Hepatic stellate cell (primary cell): ENCODE data around the gene SEL1L2.

ENCODE experiments used
- DNase-seq: peaks from one replicate; pipeline ENCODE4 v3.0.0; 2011; ENCODE audit warnings: low spot score

SEL1L2 gene

DNA sequence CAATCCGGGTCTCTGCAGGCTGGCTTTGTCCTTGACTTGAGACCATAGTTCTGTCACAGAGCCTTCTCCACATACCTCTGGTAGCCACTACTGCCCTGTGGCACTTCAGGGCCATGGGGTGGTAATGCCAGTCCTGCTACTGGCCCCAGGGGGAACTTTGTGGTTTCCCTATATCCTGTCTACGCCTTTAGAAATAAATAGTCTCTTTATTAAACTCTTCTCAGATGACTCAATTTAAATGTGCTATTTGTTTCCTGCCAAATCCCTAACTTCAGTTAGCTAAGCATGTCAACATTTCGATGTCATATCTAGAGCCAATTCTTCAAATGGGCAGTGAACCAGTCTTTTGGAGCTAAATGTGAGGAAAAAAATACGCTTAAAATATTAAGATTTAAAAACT is 60.1 kb downstream of the SEL1L2 start:
- DNase-seq: no peak

DNA sequence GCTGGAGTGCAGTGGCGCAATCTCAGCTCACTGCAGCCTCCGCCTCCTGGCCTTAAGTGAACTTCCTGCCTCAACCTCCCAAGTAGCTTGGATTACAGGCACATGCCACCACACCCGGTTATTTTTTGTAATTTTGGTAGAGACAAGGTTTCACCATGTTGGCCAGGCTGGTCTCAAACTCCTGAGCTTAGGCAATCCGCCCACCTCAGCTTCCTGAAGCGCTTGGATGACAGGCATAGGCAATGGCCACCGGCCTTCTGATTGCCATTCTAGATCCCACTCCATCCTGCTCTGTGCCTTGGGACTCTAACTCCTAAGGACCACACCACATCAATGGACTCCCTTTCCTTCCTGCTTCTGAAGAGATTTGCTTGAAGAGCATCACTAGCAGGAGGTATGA is 60.6 kb downstream of the SEL1L2 start:
- no peak for DNase-seq

DNA sequence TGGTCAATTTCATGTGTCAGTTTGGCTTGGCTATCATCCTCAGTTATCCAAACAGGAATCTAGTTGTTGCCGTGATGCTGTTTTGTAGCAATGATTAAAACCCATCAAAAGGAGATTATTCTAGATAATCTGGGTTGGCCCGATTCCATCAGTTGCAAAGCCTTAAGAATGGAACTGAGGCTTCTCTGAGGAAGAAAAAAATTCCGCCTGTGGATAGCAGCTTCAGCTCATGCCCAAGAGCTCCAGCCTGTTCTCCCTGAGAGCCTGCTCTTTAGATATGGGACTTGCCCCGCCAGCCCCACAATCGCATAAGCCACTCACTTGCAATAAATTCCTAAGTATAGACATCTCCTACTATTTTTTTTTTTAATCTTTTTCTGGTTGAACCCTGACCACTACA is 61.5 kb downstream of the SEL1L2 start:
- no peak for DNase-seq

DNA sequence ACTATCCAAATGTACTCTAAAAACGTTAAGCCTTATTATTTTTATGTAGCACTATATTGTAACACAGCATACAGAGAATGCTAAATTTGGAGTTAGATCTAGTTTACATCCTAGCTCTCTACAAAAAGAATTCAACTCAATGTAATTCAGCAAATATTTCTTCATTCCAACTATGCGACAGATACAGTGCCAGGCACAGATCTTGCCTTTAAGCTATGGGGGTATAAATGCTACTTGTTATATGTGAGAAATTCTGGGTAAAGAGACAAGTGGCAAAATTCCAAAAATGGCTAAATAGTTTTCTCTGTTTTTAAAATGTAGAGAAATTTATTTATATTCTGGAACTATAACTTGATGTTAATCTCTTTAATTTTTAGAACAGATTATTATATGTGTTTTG is 63.2 kb downstream of the SEL1L2 start:
- no peak for DNase-seq

DNA sequence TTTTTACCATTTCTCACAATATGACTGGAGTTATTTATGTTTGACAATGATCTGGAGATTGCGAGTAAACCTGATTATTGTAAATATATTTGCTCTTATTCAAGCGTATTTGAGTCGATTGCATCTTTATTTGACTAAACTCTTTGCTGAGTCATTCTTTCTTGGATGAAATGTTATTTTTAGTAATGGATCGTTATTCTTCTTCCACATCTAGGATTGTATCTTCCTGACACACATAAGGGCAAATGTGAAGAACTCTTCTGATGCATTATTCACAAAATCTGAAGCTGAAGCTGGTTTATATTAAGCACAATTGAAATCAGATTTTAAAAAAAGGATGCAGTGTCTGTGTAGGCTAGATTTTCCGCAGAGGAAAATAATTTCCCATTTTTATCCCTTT is 68.2 kb downstream of the SEL1L2 start:
- DNase-seq: no peak

DNA sequence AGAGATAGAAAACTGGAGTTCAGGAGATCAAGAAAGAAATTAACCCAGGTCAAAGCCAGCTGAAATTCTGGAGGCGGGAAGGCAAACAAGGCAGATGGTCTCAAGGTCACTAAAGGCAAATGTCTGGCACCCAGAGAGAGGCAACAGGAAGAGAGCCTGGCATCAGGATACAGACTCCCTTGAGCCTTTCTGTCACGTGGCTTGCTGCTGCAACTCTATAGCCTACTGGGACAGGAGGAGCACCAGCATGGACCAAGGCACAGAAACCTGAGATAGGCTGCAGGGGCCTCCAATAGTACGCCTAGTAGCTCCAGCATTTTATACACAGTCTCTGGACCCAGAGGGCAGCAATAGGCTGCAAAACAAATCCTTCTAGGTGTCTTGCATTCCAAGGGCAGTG is 75.1 kb downstream of the SEL1L2 start:
- no peak for DNase-seq

DNA sequence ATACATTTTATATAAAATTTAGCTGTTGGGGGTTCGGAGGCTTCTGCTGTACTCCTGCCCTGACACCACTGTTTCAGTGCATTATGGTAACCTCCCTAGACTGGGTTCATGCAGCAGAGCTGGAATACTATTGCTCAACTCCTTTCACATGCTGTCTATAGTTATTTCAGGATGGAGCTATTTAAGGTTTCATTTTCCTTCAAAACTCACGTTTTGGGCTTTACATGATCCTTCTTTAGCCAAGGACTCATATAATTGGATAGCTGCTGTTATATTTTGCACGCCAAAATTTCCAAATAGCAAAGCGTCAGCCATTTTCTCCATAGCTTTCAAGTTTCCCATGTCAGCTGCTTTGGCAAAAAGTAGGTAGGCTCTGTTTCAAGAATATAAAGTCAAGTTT is 76.8 kb downstream of the SEL1L2 start:
- DNase-seq: no peak

DNA sequence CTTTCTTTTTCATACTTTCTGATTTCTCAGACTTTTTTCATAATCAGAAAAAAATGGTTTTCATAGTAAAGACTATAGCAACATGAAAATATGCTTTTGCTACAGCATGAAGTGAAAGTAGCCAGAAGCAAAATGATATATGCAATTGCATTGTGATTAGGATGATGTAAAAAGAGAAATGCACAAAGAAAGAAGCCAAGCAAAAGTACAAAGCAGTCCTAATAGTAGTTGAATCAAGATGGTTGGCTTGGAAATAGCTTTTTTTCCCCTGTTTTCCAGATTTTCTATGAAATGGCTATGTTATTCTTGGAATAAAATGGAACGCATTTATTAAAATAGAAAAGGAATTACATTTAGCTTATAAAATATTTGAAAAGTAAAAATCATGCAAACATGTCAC is 77.3 kb downstream of the SEL1L2 start:
- no peak for DNase-seq

DNA sequence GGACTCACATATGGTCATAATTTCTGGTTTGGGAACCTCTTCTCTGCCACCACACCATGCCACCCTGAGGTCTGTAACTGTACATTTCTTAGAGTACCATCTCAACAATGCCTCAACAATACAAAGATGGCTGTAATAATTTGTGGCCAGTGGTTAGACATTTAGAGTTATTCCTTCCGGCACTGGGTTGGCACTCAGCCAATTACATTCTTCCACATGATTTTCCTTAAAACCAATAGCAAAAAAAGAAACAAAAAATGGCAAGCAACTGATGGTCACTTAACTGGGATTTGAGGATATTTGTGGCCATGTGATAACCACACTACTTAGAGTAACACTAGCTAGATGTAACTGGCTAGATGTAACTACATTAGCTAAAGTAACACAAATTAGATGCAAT is 79.9 kb downstream of the SEL1L2 start:
- DNase-seq: no peak

DNA sequence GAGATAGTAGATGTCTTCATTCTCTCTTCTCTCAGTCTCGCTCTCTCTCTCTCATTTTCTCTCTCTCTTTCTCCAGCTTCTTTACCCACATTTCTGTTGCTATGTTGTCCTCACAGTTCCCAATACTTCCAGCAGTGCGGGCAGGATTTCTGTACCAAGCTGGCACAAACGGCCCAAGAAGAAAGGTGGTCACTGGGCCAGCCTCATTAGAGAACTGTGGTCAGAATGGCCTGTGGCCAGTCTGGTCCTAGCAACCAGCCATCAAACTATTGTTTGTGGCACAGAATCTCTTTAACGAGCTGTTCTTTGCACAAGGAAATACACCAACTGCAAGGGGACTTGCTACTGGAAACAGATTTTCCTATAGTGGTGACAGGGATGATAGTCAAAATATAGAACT is 81.3 kb downstream of the SEL1L2 start:
- DNase-seq: no peak

DNA sequence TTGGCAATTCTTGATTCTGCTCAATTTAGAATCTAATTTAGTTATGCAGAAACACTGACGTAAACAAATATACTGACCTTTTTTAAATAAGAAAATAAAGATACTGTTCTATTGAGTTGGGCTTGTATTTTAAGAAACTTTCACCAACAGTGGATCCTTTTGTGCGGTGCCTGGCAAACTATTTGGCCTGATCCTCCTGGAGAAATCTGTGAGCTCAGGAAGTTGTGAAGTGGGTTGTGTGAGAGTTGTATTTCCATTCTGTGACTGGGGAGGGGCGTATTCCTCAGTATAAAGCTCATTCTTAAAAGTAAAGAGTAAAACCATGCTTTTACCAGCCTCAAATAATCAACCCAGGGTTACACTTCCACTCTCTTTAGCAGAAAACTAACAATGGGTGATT is 85.6 kb downstream of the SEL1L2 start:
- no peak for DNase-seq

DNA sequence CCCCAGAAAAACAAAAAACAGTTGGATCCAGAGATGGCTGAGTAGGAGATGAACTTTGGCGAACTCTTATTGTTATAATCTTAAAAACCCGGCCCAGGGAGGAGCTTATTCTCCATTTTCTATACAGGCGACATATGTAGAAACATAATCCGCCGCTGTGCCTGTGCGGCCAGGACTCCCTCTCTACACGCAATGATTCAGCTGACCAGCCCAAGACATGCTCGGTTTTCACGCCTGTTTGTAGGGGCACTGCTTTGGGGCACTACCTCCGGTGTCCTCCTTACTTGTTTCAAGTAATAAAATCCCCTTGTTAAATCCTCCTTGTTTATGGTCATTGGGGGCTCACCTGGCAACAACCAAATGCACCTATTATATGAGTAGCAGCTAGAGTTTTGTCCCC is 89.9 kb downstream of the SEL1L2 start:
- DNase-seq: no peak

DNA sequence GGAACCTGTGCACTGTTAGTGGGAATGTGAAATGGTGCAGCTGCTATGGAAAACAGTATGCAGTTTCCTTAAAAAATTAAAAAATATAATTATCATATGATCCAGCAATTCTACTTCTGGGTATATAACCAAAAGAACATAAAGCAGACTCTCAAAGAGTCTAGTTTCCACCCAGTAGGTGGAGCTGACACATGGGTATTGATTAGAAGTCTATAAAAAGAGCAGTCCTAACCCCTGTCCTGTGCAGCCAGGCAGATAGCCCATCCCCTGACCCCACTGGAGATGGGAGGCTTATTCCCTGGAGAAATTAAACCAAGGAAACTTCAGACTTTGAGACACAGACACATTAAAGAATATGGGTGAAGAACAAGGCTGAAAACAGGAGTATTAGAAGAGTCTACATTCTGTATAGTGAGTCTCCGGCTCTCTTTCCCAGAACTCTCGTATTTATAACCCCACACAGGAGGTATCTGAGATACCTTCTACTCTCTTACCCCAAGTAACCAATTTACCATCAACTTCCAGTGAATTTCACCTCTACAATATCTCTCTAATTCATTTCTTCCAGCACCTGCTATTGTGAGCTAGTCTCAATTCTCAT is 92.3 kb downstream of the SEL1L2 start:
- DNase-seq: no peak

DNA sequence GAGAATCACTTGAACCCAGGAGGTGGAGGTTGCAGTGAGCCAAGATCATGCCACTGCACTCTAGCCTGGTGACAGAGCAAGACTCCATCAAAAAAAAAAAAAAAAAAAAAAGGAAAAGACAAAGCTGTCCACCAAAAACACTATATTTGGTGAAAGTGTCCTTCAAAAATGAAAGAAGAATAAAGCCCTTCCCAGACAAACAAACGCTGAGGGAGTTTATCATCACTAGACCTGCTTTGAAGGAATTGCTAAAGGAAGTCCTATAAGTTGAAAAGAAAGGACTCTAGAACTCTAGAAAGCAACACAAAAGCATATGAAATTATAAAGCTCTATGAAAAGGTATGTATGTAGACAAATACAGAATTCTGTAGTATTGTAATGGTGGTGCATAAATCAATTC is 98.8 kb downstream of the SEL1L2 start:
- no peak for DNase-seq

DNA sequence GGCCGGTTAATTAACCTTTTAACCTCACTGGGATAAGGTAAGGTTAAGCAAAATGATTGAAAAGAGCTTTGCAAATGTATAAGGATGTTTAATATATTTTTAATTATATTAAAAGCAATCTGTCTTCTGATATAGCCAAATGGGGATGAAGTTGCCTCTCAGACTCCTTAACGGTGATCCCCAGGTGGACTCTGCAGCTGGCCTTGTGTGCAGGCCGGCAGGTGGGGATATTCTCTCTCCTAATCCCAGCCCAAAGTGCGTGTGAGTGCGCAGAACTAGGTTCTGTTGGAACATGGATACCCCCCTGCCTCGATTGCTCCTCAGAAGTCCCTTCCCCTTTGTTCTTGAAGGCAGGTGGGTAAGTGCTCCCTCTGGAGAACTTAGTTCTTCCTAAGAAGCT is 105.6 kb downstream of the SEL1L2 start:
- no peak for DNase-seq

DNA sequence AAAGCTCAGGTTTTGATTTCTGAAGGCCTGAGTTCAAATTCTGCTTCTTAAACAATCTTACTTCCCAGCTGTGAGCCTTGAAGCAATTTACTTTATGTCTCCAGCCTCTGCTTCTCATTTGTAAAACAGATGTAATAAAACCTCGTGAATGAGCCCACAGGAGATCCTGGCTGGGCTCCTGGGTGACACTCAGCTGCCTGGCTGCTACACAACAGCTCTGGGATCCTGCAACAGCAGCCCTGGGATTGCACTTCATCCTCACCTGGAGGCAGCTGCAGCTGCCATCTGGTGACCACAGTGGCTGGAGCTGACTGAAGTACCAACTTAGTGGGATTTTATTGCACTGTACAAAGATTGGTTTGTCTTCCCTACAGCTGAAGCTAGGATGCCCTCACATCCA is 107.0 kb downstream of the SEL1L2 start:
- DNase-seq: no peak

DNA sequence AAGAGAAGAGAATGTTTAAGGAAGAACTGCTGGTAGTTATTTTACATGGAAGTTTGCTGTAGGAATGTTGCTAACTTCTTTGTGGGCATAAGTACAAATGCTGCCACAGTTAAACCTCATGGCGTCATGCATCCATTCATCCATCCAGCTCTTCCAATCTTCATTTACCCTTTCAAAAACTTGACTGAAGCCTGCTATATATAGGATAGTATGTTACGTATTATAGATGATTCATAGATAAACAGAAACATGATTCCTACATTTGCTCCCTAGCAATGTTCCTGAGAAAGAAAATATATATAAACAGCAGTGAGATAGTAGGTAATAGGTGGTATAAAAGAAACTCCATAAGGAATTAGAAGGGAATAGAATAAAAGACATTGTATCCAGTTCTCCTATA is 111.8 kb downstream of the SEL1L2 start:
- DNase-seq: no peak

DNA sequence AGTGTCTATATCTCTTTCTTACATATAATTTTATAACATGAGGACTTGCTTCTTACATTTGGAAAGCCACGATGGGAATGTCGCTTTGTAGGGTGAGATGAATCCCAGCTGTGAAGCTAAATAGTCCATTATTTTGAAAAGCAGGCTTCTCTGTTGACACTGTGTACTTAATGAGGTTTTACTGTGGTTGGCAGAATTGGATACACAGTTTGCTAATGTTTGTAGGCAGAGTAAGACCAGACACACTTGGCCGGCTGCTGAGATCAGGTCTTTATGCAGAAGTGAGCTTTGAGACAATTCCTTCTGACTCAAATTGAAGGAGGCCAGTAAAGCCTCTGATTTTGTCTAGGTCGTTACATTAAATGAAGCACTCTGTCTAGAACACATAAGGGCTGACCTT is 112.6 kb downstream of the SEL1L2 start:
- DNase-seq: no peak

DNA sequence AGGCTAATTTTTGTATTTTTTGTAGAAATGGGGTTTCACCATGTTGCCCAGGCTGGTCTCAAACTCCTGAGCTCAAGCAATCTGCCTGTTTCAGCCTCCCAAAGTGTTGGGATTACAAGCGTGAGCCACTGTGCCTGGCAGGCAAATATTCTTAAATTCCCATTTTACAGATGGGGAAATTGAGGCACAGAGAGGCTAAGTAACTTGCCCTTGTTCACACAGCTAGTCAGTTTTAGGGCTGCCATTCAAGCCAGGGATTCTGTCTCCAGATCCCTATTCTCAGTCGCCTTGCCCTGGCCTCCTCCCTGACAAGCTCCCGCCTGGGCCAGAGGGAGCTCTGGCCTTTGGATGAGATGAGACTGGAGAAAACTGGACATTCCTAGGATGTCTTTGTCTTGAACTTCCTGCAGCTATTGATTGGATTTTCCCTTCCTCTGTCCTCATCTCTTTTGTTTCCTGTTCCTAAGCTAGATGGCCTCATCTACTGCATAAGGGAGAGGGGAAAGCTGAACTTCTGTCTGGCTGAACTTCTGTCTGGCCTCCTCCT is 115.1 kb downstream of the SEL1L2 start:
- DNase-seq: no peak

DNA sequence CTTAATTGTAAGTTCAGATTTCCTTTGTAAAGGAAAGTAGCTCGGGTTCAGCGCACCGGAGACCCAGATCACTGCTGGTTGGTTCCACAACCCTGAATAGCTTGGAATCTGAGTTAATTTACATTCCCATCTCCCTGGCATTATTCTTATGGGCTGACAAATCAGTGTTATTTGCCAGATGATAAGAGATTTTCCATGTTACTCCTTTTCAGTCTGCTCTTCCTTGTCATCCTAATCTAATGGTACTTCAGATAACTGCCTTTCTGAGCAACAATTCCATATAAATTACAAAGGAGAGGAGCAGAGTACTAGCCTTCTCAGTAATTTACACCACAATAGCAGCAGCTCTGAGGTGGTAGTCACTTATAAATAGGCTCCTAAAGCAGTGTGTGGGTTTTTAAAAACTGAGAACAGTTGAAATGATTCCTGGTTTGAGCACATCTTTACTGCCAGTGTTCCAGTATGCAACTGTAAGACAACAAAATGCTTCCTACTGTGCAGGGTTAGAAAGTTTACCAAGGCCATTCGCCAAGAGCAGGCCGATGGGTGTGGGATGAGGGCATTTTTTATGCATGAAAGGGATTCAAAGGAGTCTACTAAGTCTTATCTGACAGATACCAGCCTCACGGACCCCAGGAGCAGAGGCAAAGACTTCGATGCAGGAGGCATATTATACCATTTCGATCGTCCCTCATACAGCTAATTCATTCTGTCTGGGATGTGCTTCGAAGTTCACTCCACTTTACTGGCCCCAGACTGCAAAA is 115.8 kb downstream of the SEL1L2 start:
- DNase-seq: no peak

DNA sequence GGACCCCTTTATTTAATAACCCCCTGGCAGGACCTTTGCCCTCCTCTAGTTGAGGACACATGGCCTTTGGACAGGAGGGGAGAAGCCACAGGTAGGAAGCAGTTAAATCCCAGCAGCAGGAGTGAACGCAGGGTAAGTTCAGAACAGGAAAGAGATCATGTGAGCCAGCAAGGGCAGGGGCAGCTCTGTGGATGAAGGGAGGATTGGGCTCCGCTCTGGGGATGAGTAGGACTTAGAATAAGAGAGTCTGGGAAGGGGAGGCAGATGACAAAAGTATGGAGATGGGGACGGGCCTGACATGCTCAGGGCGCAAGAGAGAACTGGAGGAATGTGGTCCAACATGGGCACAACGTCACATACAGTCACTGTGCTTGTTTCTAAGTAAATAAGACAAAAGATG is 116.6 kb downstream of the SEL1L2 start:
- DNase-seq: no peak

DNA sequence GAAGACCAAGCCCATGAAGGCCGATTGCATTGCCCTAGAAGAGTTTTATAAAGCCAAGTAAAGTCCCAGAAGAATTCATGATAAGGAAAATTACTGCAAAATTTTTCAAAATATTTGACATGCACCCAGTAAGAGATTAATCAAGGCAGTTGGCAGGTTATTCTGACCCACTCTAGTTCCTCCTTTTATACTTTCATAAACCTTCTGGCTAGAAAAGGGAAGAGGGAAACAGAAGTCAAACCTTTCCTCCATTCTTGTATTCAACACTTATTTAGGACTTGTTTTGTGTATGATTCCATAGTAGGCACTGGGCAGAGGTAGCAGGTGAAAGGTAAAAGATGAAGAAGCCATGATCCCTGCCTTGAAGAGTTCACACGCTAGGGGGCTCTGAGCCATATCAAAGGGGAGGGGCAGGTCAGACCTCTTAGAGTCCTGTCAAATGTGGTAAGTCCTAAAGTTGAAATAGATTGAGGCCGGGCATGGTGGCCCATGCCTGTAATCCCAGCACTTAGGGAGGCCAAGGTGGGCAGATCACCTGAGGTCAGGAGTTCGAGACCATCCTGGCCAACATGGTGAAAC is 120.2 kb downstream of the SEL1L2 start:
- no peak for DNase-seq

DNA sequence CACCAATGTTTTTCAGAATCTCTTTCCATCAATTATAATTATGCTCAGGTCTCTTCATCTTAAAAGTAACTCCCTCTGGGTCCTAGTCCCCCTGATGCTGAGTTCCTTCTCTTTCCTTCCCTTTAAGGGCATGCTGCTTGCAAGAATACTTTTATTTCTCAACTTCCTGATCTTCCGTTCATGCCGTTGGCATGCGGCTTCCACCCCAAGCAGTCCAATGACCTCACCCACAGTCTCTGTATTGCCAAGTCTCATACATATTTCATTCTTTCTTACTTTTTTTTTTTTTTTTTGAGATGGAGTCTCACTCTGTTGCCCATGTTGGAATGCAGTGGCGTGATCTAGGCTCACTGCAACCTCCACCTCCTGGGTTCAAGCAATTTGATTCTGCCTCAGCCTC is 122.1 kb downstream of the SEL1L2 start:
- peak; percentile 5 for DNase-seq
